IMR-90 (cell line): ENCODE data around the gene HIVEP3. TPM values are rescaled to one million over a fixed set of nuclear protein-coding genes. Genes with fewer than 3 reads are reported as not detected.

ENCODE experiments used
- ATAC-seq: fragments of 200-7000 bp; cut with Tn5 transposase; 2 replicates; pipeline ENCODE4 v1.9.1; 2020; ENCODE audit warnings: low read depth, mild to moderate bottlenecking, moderate library complexity
- BruUV-seq: library from RNA; stranded (reverse); fragments of 400-500 nt; replicated peaks from 2 replicates; lab custom pipeline; 2021; lab: Mats Ljungman, UMichigan
- CTCF ChIA-PET: fragments of 300-600 bp; formaldehyde crosslinking; extraction: SDS; loops from one replicate; lab custom pipeline; 2021; ENCODE audit warnings: antibody characterized with exemption; lab: Yijun Ruan, JAX
- POLR2A ChIA-PET: fragments of 300-600 bp; sonication (Branson Sonifier 250); formaldehyde crosslinking; loops from one replicate; lab custom pipeline; 2022; ENCODE audit warnings: antibody characterized with exemption; ENCODE audit not compliant: unreplicated experiment; lab: Charles Lee
- DNase-seq: peaks from one replicate; pipeline ENCODE4 v3.0.0; 2013
- H2AFZ ChIP-seq: replicated peaks from 2 replicates; pipeline ENCODE3; 2013; ENCODE audit warnings: low read length, mild to moderate bottlenecking; ENCODE audit not compliant: poor library complexity
- H2AK5ac ChIP-seq: 2 replicates; pipeline ENCODE4 v1.6.1; 2013; ENCODE audit warnings: low read depth, low read length, inconsistent platforms
- H2AK9ac ChIP-seq: replicated peaks from 2 replicates; pipeline ENCODE3; 2013; ENCODE audit warnings: mild to moderate bottlenecking, low read depth, low read length, moderate library complexity; ENCODE audit not compliant: poor library complexity
- H2BK120ac ChIP-seq: 2 replicates; pipeline ENCODE4 v1.6.1; 2013; ENCODE audit warnings: low read depth, low read length, inconsistent platforms
- H2BK15ac ChIP-seq: 3 replicates; pipeline ENCODE4 v1.6.1; 2013; ENCODE audit warnings: low read depth, low read length, inconsistent platforms
- H2BK20ac ChIP-seq: 2 replicates; pipeline ENCODE4 v1.6.1; 2013; ENCODE audit warnings: low read depth, mild to moderate bottlenecking, inconsistent platforms, low read length, moderate library complexity
- H2BK5ac ChIP-seq: 2 replicates; pipeline ENCODE4 v1.6.1; 2013; ENCODE audit warnings: mild to moderate bottlenecking, low read depth, low read length, inconsistent platforms; ENCODE audit not compliant: poor library complexity, severe bottlenecking
- H3K14ac ChIP-seq: replicated peaks from 2 replicates; pipeline ENCODE4 v1.6.1; 2013; ENCODE audit warnings: low read depth, low read length, inconsistent platforms
- H3K18ac ChIP-seq: 2 replicates; pipeline ENCODE4 v1.6.1; 2013; ENCODE audit warnings: low read depth, low read length, control low read depth
- H3K23ac ChIP-seq: 2 replicates; pipeline ENCODE4 v1.6.1; 2013; ENCODE audit warnings: low read depth, low read length, inconsistent platforms
- H3K27ac ChIP-seq: 2 replicates; pipeline ENCODE4 v1.5.1; 2013; ENCODE audit warnings: mild to moderate bottlenecking, control low read depth, low read length; ENCODE audit not compliant: insufficient read depth
- H3K27me3 ChIP-seq: 2 replicates; pipeline ENCODE4 v1.6.1; 2013; ENCODE audit warnings: low read length; ENCODE audit not compliant: control insufficient read depth, insufficient read depth
- H3K36me3 ChIP-seq: 2 replicates; pipeline ENCODE4 v1.6.1; 2013; ENCODE audit warnings: low read length, mixed read lengths; ENCODE audit not compliant: control insufficient read depth, insufficient read depth
- H3K4ac ChIP-seq: 2 replicates; pipeline ENCODE4 v1.6.1; 2013; ENCODE audit warnings: low read depth, low read length, inconsistent platforms
- H3K4me1 ChIP-seq: 2 replicates; pipeline ENCODE4 v1.6.1; 2013; ENCODE audit warnings: low read length, mixed read lengths; ENCODE audit not compliant: control insufficient read depth, insufficient read depth
- H3K4me2 ChIP-seq: 2 replicates; pipeline ENCODE4 v1.6.1; 2013; ENCODE audit warnings: low read depth, mild to moderate bottlenecking, control low read depth, low read length, moderate library complexity
- H3K4me3 ChIP-seq: 2 replicates; pipeline ENCODE4 v1.5.1; 2013; ENCODE audit warnings: low read depth, mild to moderate bottlenecking, control low read depth, low read length, moderate library complexity; ENCODE audit not compliant: insufficient read depth
- H3K56ac ChIP-seq: 2 replicates; pipeline ENCODE4 v1.6.1; 2013; ENCODE audit warnings: low read length, inconsistent platforms; ENCODE audit not compliant: insufficient read depth; ENCODE audit errors: extremely low read depth
- H3K79me1 ChIP-seq, 2 experiments: 2 replicates each; pipeline ENCODE4 v1.6.1; 2013; ENCODE audit warnings: low read length in 2 of 2, inconsistent platforms in 1 of 2, low read depth in 1 of 2
- H3K9ac ChIP-seq: 2 replicates; pipeline ENCODE4 v1.6.1; 2013; ENCODE audit warnings: low read depth, low read length, control low read depth
- H3K9me1 ChIP-seq: 2 replicates; pipeline ENCODE4 v1.6.1; 2013; ENCODE audit warnings: low read length, inconsistent platforms; ENCODE audit not compliant: insufficient read depth
- H3K9me3 ChIP-seq: 2 replicates; pipeline ENCODE4 v1.6.1; 2013; ENCODE audit warnings: low read length; ENCODE audit not compliant: control insufficient read depth, insufficient read depth
- H4K20me1 ChIP-seq: 2 replicates; pipeline ENCODE4 v1.6.1; 2013; ENCODE audit warnings: low read length, inconsistent platforms; ENCODE audit not compliant: insufficient read depth
- H4K5ac ChIP-seq: 2 replicates; pipeline ENCODE4 v1.6.1; 2013; ENCODE audit warnings: mild to moderate bottlenecking, low read depth, low read length, control low read depth
- H4K8ac ChIP-seq, 2 experiments: 2 replicates each; pipeline ENCODE4 v1.6.1; 2013; ENCODE audit warnings: low read depth in 2 of 2, low read length in 2 of 2, control low read depth in 1 of 2, inconsistent platforms in 1 of 2
- H4K91ac ChIP-seq: 2 replicates; pipeline ENCODE4 v1.6.1; 2013; ENCODE audit warnings: low read depth, low read length, inconsistent platforms; ENCODE audit not compliant: insufficient read depth
- BHLHE40 ChIP-seq: fragments of 150-350 bp; IDR thresholded peaks from 2 replicates; pipeline ENCODE4 v1.6.1; 2016; ENCODE audit warnings: mild to moderate bottlenecking, low read depth, low read length
- CEBPB ChIP-seq: IDR thresholded peaks from 2 replicates; pipeline ENCODE4 v1.6.1; 2012; ENCODE audit warnings: low read depth, low read length, improper control_type of control experiment
- CHD1 ChIP-seq: IDR thresholded peaks from 2 replicates; pipeline ENCODE4 v1.6.1; 2012; ENCODE audit warnings: low read depth, low read length, improper control_type of control experiment
- CTCF ChIP-seq: conservative IDR thresholded peaks from 2 replicates; pipeline ENCODE4 v1.5.1; 2012; ENCODE audit warnings: mild to moderate bottlenecking, low read depth, low read length, improper control_type of control experiment
- ELK1 ChIP-seq: fragments of 150-350 bp; IDR thresholded peaks from 2 replicates; pipeline ENCODE4 v1.6.1; 2016; ENCODE audit warnings: low read depth, mild to moderate bottlenecking, low read length, moderate library complexity, borderline replicate concordance
- FOS ChIP-seq: fragments of 150-350 bp; IDR thresholded peaks from 2 replicates; pipeline ENCODE4 v1.6.1; 2016; ENCODE audit warnings: low read depth, low read length
- MAFK ChIP-seq: IDR thresholded peaks from 2 replicates; pipeline ENCODE4 v1.6.1; 2012; ENCODE audit warnings: low read depth, low read length, improper control_type of control experiment
- MAZ ChIP-seq: IDR thresholded peaks from 2 replicates; pipeline ENCODE4 v1.6.1; 2012; ENCODE audit warnings: low read depth, mild to moderate bottlenecking, low read length, improper control_type of control experiment, moderate library complexity, borderline replicate concordance
- MXI1 ChIP-seq: IDR thresholded peaks from 2 replicates; pipeline ENCODE4 v1.6.1; 2012; ENCODE audit warnings: low read depth, mild to moderate bottlenecking, low read length, moderate library complexity, borderline replicate concordance
- NFE2L2 ChIP-seq: fragments of 150-350 bp; IDR thresholded peaks from 2 replicates; pipeline ENCODE4 v1.6.1; 2016; ENCODE audit warnings: low read depth, mild to moderate bottlenecking, low read length
- POLR2A ChIP-seq: IDR thresholded peaks from 2 replicates; pipeline ENCODE4 v1.6.1; 2012; ENCODE audit warnings: mild to moderate bottlenecking, low read depth, low read length
- RAD21 ChIP-seq: IDR thresholded peaks from 2 replicates; pipeline ENCODE4 v1.6.1; 2012; ENCODE audit warnings: low read length, improper control_type of control experiment
- RCOR1 ChIP-seq: IDR thresholded peaks from 2 replicates; pipeline ENCODE4 v1.6.1; 2012; ENCODE audit warnings: mild to moderate bottlenecking, low read length, improper control_type of control experiment; ENCODE audit not compliant: insufficient replicate concordance
- RFX5 ChIP-seq: IDR thresholded peaks from 2 replicates; pipeline ENCODE4 v1.8.0; 2012; ENCODE audit warnings: low read depth, mild to moderate bottlenecking, low read length, moderate library complexity
- SMC3 ChIP-seq: fragments of 150-350 bp; IDR thresholded peaks from 2 replicates; pipeline ENCODE4 v1.6.1; 2016; ENCODE audit warnings: low read depth, mild to moderate bottlenecking, antibody characterized with exemption, low read length, moderate library complexity
- USF2 ChIP-seq: fragments of 150-350 bp; IDR thresholded peaks from 2 replicates; pipeline ENCODE4 v1.6.1; 2017; ENCODE audit warnings: mild to moderate bottlenecking, antibody characterized with exemption, low read length, low read depth
- WGBS, 2 experiments: methylation state at CpG; one replicate each; pipeline versions ENCODE4 v1.1.5 to v1.1.7; 2013; ENCODE audit warnings: missing lambda C conversion rate in 2 of 2; ENCODE audit not compliant: insufficient read length in 1 of 2; ENCODE audit errors: extremely low coverage in 2 of 2; 5-methylcytosine and 5-hydroxymethylcytosine counted together
- dilution Hi-C: fragments of 300-500 bp; cut with HindIII; formaldehyde crosslinking; loops from one replicate; pipeline ENCODE4 v1.14.3; 2018; ENCODE audit warnings: low sequenced_read_pairs; ENCODE audit not compliant: unreplicated experiment
- in situ Hi-C: fragments of 300-500 bp; cut with MboI; formaldehyde crosslinking; loops from 3 replicates; pipeline ENCODE4 v1.14.3; 2019; ENCODE audit warnings: low sequenced_read_pairs, inconsistent platforms, mixed read lengths
- intact Hi-C: fragments of 100-400 bp; cut with micrococcal nuclease; formaldehyde crosslinking; loops from 2 replicates; pipeline ENCODE4 v1.10.0; 2022
- polyA plus RNA-seq, 3 experiments: library from polyadenylated mRNA; depleted of rRNA; stranded (reverse); fragments of >200 nt; gene quantifications; 2 replicates each; pipeline ENCODE4 v1.2.3, GENCODE V29; 2012; ENCODE audit warnings: low replicate concordance in 1 of 3
- total RNA-seq: library from RNA; depleted of rRNA; stranded (reverse); fragments of >200 nt; gene quantifications from 2 replicates; pipeline ENCODE4 v1.2.3, GENCODE V29; 2012

Gene HIVEP3
- total and polyA plus RNA-seq, 2 of the 4 experiments (the other 2 are of a cell fraction) = 1.4 to 4.0 TPM

- Histone ChIP-seq H3K27me3 (no peaks in the 10 kb centered on the region), H2BK120ac (no peak overlapping the region), H3K23ac (no peak overlapping the region), H3K14ac (no peak overlapping the region), H4K5ac (no peak overlapping the region), H2AK5ac (peak overlapping the region; percentile 68), H2AFZ (peak overlapping the region; percentile 45), H4K8ac (no peak overlapping the region), H3K4ac (0 out of 2 replicates have a peak overlapping the region, but pooled peaks have one; percentile 36), H3K4me1 (peaks cover 12% of the 10 kb centered on the region), H2BK5ac (no peak overlapping the region), H3K9me1 (peaks cover 17% of the 10 kb centered on the region), H3K18ac (no peak overlapping the region), H3K27ac (no peak overlapping the region), H3K36me3 (no peaks in the 10 kb centered on the region), H3K4me2 (no peak overlapping the region), H3K79me1 (no peaks in the 10 kb centered on the region), H4K91ac (no peak overlapping the region), H3K9ac (no peak overlapping the region), H3K56ac (no peak overlapping the region), H2BK20ac (no peak overlapping the region), H2BK15ac (no peak overlapping the region), H3K4me3 (no peak overlapping the region), H2AK9ac (peak overlapping the region; percentile 50), H4K20me1 (no peaks in the 10 kb centered on the region), H3K9me3 (no peaks in the 10 kb centered on the region)
- DNase-seq = no peak
- in situ Hi-C loops (no loop called here), dilution Hi-C loops (no loop called here), intact Hi-C loops (no loop called here)
- no TSS peak for BruUV-seq
- TF ChIP-seq USF2 = no peak
- TF ChIP-seq CHD1 = no peak
- no peak for TF ChIP-seq CEBPB
- TF ChIP-seq FOS = no peak
- TF ChIP-seq RAD21 = no peak
- no peak for TF ChIP-seq NFE2L2
- no peak for TF ChIP-seq MAZ
- TF ChIP-seq RFX5 = no peak
- no peak for TF ChIP-seq ELK1
- no peak for TF ChIP-seq POLR2A
- TF ChIP-seq BHLHE40 = no peak
- no peak for TF ChIP-seq SMC3
- no peak for TF ChIP-seq MAFK
- no peak for TF ChIP-seq RCOR1
- TF ChIP-seq CTCF = no peak
- no peak for TF ChIP-seq MXI1
- CTCF ChIA-PET = no interaction called here
- no peak for ATAC-seq
- no CpG with 5 or more reads among the region's 2 CpGs for WGBS, 2 experiments
- POLR2A ChIA-PET = no interaction called here
Observed at GRCh38 chr1:41745022-41745421, 173.7 kb downstream of the HIVEP3 start.
